SU-DHL-6 (cell line): ENCODE results near the gene YEATS4.

Experiments used
- H2AFZ ChIP-seq: fragments of 200-600 bp; sonication (generic); 2 replicates; pipeline ENCODE4 v1.6.1; 2014; ENCODE audit warnings: low read depth, mild to moderate bottlenecking, moderate library complexity, mixed read lengths, antibody characterized with exemption, low read length; ENCODE audit not compliant: severe bottlenecking
- H3F3A ChIP-seq: fragments of 200-600 bp; shearing (Covaris generic); 2 replicates; pipeline ENCODE4 v1.6.0; 2016; ENCODE audit warnings: antibody characterized with exemption, mild to moderate bottlenecking; ENCODE audit not compliant: insufficient read depth
- H3K27ac ChIP-seq: fragments of 200-600 bp; sonication (generic); 2 replicates; pipeline ENCODE4 v1.5.1; 2016; ENCODE audit warnings: low read depth, mild to moderate bottlenecking, low read length, moderate library complexity, mixed read lengths
- H3K27me3 ChIP-seq: fragments of 200-600 bp; sonication (generic), shearing (Covaris generic); 2 replicates; pipeline ENCODE4 v1.6.0; 2014; ENCODE audit warnings: mild to moderate bottlenecking, low read length
- H3K36me3 ChIP-seq: fragments of 200-600 bp; sonication (generic); 2 replicates; pipeline ENCODE4 v1.6.1; 2014; ENCODE audit warnings: mild to moderate bottlenecking, low read length, mixed read lengths
- H3K4me2 ChIP-seq: fragments of 300-600, 200-600 bp; shearing (Covaris generic), sonication (generic); 2 replicates; pipeline ENCODE4 v1.6.0; 2014; ENCODE audit warnings: low read length, low read depth, mild to moderate bottlenecking; ENCODE audit not compliant: poor library complexity, severe bottlenecking
- H3K4me3 ChIP-seq: fragments of 200-600 bp; sonication (generic); 2 replicates; pipeline ENCODE4 v1.5.1; 2014; ENCODE audit warnings: antibody characterized with exemption, low read length, mild to moderate bottlenecking, mixed read lengths; ENCODE audit not compliant: insufficient read depth, poor library complexity, severe bottlenecking
- H3K79me2 ChIP-seq: fragments of 200-600 bp; sonication (generic); 2 replicates; pipeline ENCODE4 v1.6.1; 2014; ENCODE audit warnings: mild to moderate bottlenecking, low read length, moderate library complexity; ENCODE audit not compliant: insufficient read depth
- H3K9ac ChIP-seq: fragments of 200-600 bp; sonication (generic); 2 replicates; pipeline ENCODE4 v1.7.0; 2014; ENCODE audit warnings: mild to moderate bottlenecking, low read length
- H3K9me2 ChIP-seq: fragments of 200-600 bp; sonication (generic); replicated peaks from 2 replicates; pipeline ENCODE4 v1.6.1; 2014; ENCODE audit warnings: low read length; ENCODE audit not compliant: insufficient read depth
- H3K9me3 ChIP-seq: fragments of 200-600 bp; sonication (generic); 2 replicates; pipeline ENCODE4 v1.6.1; 2014; ENCODE audit warnings: low read length, mixed read lengths; ENCODE audit not compliant: insufficient read depth
- H4K20me1 ChIP-seq: fragments of 200-600 bp; sonication (generic); 2 replicates; pipeline ENCODE4 v1.6.1; 2014; ENCODE audit warnings: low read depth, mild to moderate bottlenecking, antibody characterized with exemption, low read length, moderate library complexity, mixed read lengths
- CTCF ChIP-seq: fragments of 200-600 bp; sonication (generic); IDR thresholded peaks from one replicate; pipeline ENCODE4 v1.5.1; 2017; ENCODE audit warnings: antibody characterized with exemption, mild to moderate bottlenecking, low read length, moderate library complexity; ENCODE audit not compliant: insufficient read depth, poor library complexity, severe bottlenecking
- EZH2phosphoT487 ChIP-seq: fragments of 200-600 bp; sonication (generic), shearing (Covaris generic); conservative IDR thresholded peaks from 2 replicates; pipeline ENCODE4 v1.6.1; 2018; ENCODE audit warnings: mild to moderate bottlenecking, antibody characterized with exemption, low read length, moderate library complexity, mixed read lengths

Gene YEATS4

GRCh38 chr12:69351462-69352236 is 7.9 kb upstream of the YEATS4 start:
- H4K20me1 ChIP-seq = no peaks in the 10 kb centered on the region
- no peaks in the 10 kb centered on the region for H3K9me3 ChIP-seq
- H3K27ac ChIP-seq = no peak overlapping the region
- H3K9me2 ChIP-seq = no peaks in the 10 kb centered on the region
- H3K4me2 ChIP-seq = no peak overlapping the region
- no peak overlapping the region for H2AFZ ChIP-seq
- H3K27me3 ChIP-seq = no peaks in the 10 kb centered on the region
- H3F3A ChIP-seq = no peaks in the 10 kb centered on the region
- no peaks in the 10 kb centered on the region for H3K79me2 ChIP-seq
- no peak overlapping the region for H3K9ac ChIP-seq
- H3K4me3 ChIP-seq = no peak overlapping the region
- TF ChIP-seq CTCF (no peak), EZH2phosphoT487 (no peak)
- no peaks in the 10 kb centered on the region for H3K36me3 ChIP-seq

GRCh38 chr12:69352904-69353303 is 6.6 kb upstream of the YEATS4 start:
- no peak overlapping the region for H3K27ac ChIP-seq
- H2AFZ ChIP-seq = no peak overlapping the region
- no peaks in the 10 kb centered on the region for H3K9me3 ChIP-seq
- no peaks in the 10 kb centered on the region for H3K79me2 ChIP-seq
- TF ChIP-seq EZH2phosphoT487 (no peak), CTCF (no peak)
- H3K36me3 ChIP-seq = no peaks in the 10 kb centered on the region
- H3F3A ChIP-seq = peaks cover 1% of the 10 kb centered on the region; the same call in 1 of the 2 replicates
- no peaks in the 10 kb centered on the region for H3K27me3 ChIP-seq
- H3K9me2 ChIP-seq = no peaks in the 10 kb centered on the region
- no peak overlapping the region for H3K4me3 ChIP-seq
- no peaks in the 10 kb centered on the region for H4K20me1 ChIP-seq
- no peak overlapping the region for H3K9ac ChIP-seq
- no peak overlapping the region for H3K4me2 ChIP-seq

- no peak overlapping the region for H3K4me3 ChIP-seq
- H3K79me2 ChIP-seq = no peaks in the 10 kb centered on the region
- H3K27ac ChIP-seq = no peak overlapping the region
- TF ChIP-seq EZH2phosphoT487 (no peak), CTCF (no peak)
- no peak overlapping the region for H3K9ac ChIP-seq
- no peaks in the 10 kb centered on the region for H3K9me2 ChIP-seq
- H4K20me1 ChIP-seq = no peaks in the 10 kb centered on the region
- H3K4me2 ChIP-seq = no peak overlapping the region
- H3K36me3 ChIP-seq = no peaks in the 10 kb centered on the region
- peaks cover 5% of the 10 kb centered on the region; the same call in 1 of the 2 replicates for H3F3A ChIP-seq
- H3K9me3 ChIP-seq = no peaks in the 10 kb centered on the region
- H3K27me3 ChIP-seq = no peaks in the 10 kb centered on the region
- no peak overlapping the region for H2AFZ ChIP-seq
Observed at GRCh38 chr12:69354172-69354555, 5.4 kb upstream of the YEATS4 start.
